ENCODE measurements around the gene TENM4.

The TENM4 gene

DNA sequence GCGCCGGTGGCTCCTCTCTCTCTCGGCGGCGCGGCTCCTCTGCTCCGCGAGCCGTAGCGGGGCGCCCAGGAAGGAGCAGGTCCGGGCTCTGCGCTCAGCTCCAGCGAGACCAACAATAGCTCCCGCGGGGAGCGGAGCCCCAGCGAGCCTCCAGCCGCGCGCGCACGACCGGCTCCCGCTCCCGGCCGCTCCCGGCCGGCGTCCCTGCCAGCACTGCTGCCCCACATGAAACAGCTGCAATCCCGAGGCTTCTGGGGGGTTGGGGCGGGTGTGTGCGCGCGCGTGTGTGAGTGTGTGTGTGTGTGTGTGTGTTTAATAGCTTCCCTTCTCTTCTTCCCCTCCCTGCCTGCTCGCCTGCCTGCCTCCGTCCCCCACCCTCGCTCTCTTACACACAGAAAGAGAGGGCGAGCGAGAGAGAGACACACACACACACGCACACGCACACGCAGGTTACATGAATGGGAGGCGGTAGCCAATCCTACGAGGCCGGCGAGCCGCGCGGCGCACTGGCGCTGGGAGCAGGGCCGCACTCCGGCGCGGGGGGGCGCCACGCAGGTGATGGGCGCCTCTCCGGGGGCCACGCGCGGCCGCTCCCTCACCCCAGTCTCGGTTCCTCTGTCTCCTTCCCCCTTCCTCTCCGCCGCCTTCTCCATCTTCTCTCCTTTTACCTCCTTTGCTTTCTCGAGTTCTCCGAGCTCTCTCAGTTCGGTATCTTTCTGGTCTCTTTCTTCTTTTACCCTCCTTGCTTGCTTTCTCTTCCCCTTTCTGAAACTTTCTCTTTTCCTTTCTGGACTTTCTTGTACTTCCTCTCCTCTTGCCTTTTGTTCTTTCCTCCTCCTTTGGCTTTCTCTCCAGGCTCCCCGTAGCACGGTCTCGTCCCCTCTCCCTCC lies at the start of gene TENM4:
Gene TENM4 (minus strand): TSS at position 460 of the 890 bp plus-strand sequence. CDS start 371,086 bp downstream, outside the sequence.
- DNase-seq: peak; percentile 91

DNA sequence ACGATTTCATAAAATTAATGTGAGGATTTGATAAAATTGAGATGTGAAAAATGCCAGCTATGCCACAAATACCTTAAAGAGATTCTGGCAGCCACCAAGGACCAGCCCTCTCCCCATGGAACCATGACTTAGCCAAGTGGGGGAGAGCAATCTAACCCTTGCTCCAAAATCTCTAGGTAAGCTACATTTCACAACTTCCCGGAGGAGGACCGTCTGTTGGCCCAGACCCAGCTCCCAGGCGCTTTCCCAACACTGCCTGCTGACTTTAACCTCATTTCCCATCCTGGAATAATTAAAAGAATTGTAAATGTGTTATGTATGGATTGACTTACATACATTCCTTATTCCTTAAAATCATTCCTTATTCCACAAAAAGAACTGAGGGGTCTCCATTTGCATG lies 47.5 kb upstream of the TENM4 start:
- DNase-seq: peak; percentile 27

DNA sequence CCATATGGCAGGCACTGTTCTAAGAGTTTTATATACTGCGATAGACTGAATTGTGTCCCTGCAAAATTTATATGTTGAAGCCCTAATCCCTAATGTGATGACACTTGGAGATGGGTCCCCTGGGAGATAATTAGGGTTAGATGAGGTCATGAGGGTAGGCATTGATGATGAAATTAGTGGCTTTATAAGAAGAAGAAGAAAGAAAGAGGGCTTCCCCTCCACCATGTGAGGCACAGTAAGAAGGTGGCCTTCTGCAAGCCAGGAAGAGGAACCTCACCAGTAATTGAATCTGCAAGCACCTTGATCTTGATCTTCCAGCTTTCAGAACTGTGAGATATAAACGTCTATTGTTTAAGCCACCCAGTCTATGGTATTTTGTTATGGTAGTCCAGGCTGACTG lies 46.6 kb upstream of the TENM4 start:
- no peak for DNase-seq

DNA sequence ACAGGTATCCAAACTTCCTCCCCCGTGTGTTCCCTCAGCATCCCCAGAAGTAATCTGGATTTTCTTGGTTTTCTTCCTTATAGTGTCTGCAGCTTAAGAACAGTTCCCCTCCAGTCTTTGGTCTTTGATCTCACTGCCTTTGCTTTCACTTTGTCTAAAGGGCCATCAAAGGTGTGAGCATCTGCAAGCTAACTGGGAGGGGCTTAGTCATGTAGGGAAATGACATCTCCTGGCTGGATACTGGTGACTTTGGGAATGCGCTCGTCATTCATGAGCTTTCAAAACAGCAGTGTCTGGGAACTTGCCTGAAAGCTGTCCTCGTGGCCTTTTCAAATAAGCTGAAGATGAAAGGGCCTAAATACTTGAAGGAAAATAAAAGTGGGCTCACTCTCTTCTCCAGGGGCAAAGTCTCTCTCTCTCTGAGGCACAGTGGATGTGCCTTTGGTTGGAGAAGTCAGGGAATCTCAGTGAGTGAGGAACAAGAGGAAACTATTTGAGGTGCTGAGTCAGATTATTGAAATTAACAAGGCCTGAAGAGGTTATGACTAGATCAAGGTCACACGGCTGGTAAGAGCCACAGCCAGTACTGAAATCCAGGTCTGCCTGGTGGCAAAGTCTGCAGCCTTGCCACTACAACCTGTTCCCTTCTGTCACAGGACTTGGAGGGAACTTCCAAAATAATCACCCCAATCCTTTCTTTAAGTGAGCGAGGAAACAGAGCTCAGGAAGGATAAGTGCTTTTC lies 45.6 kb upstream of the TENM4 start:
- no peak for DNase-seq

DNA sequence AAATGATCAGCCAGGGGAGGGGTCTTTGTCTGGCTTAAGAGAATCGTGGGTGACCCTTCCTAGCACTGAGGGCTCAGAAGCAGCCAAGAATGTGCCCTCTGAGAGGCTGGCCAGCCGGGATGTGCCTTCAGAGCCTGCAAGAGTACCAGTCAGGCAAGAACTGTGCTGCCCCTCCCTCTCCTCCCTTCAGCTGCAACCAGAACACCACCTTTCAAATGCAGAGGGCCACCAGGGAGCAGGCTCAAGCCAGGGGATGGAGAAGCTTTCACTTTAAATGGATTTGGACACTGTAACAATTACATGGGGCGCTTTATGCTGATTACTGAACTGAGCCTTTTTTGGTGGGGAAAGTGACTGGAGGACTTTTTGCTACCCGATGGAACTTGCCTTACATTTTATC lies 44.9 kb upstream of the TENM4 start:
- no peak for DNase-seq

DNA sequence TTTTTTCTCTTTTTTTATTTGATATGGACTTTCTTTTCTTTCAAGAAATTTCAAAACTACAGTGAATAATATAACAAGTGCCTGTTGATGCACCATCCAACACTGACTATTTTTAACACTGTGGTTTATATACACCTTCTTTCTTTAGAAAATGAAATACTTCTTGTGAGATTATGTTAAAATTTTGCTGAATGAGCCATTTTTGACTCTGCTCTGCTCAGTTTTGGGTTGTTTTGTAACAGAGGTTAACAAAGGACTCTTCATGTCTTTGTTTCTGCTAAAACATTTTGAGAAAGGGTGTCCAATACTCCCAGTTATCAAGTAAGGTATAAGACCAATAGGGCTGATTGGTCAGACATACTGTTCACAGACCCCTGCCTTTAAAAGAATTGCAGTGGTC lies 44.0 kb upstream of the TENM4 start:
- no peak for DNase-seq

DNA sequence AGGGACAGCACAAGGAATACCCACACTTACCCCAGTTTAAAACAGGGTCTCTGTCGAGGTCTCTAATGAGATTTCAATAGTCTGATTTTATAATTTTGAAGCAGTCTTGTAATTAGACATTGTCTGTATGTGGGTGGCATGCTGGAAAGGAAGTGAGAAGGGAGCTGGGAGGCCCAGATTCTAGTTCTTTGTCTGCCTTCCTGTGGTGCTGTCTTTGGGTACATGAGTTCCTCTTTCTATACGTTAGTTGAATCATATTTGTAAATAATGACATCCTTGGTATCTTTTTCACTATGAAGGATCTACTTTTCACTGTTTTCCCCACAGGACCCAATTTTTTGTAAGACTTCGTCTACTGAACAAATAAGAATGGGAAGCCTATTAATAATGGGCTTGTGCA lies 42.0 kb upstream of the TENM4 start:
- no peak for DNase-seq

DNA sequence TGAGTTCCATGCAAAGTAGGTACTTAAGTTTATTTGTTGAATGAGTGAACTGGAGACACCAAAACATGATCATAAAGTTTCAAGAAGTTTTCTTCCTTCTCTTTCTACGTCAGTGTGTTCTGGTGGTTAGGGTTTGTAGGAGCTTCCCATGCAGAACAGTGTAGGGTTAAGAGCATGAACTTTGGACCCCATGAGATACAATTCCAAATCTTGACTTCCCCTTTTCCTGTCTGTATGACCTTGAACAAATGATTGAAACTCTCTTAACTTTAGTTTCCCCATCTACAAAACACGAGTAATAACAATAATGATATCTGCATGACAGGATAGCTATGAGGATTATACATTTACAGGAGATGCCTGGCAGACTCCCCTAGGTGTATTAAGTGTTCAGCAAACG lies 41.0 kb upstream of the TENM4 start:
- no peak for DNase-seq

DNA sequence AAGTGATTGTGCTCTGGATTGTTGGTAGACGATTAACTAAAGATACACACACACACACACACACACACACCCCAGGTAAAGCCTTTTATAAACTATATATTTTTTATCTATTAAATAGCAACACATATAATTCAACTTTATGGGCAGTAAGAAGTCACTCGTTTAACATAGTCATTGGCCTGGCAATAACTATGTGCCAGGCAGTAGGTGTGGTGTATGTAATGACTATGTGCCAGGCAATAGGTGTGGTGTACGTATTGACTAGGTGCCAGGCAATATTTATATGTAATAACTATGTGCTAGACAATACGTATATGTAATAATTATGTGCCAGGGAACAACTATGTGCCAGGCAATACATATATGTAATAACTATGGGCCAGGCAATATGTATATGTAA lies 40.0 kb upstream of the TENM4 start:
- DNase-seq: no peak

DNA sequence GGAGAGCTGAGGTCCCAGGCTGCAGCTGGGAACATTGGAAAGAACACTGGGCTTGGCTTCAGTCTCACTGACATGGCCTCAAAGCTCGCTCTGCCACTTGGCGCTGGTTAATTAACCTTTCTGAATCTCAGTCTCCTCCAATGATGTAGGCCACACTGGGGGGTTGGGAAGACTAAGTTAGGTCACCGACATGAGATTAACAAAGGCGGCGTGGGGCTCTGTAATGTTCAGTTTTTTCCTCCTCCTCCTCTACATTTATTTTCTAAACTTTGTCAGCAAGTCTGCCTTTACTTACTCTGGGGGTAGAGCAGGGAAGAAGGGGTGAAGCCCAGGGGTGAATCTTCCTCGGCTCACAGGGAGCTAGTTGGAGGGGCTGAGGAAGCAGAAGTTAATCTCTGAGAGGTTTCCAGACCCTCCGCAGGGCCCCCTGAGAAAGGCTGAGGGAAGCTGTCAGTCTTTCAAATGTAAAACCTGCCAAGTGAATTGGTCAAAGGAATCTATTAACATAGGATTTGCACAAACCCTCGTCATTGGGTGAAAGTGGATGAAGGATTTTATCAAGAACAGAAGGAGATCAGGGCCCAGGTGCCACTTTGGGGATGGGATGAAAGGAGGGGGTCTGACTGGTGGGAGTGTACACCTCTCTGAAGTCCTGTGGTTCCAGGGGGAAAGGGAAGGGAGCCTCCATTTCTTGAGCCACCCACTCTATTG lies 32.1 kb upstream of the TENM4 start:
- DNase-seq: no peak

DNA sequence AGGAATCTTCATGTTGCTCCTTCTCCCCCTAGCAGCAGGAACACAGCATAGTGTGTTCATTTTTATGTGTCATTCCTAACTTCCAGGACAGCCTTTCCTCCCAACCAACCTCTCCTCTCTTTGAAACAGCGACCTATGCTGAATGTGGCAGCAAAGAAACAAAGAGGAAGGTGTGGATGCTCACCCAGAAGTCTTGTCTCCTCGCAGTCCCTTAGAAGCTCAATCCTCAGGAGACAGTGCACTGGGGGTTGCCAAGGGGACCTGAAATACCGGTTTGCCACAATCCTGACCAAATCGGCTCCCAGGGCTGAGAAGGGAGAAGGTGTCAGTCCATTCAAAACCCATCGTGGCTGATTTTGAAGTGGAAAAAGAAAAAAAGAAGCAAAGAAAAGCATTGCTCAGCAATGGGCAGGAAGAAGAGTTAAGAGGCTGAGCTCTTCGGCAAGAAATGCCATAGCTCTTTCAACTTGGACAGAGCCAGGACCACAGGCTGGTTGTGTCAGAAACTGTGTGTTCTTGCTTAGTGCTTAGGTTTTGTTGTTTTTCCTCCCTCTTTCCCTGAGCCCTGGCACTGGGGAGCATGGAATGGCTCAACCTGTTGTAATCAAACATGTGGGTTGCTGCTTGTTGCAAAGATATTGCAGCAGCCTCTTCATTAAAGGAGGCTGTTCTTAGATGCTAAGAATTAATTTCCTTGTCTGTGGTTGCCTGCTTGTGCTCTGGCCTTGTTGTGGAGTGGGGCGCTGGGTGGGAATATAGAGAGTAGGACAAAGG lies 30.4 kb upstream of the TENM4 start:
- DNase-seq: peak; percentile 25

DNA sequence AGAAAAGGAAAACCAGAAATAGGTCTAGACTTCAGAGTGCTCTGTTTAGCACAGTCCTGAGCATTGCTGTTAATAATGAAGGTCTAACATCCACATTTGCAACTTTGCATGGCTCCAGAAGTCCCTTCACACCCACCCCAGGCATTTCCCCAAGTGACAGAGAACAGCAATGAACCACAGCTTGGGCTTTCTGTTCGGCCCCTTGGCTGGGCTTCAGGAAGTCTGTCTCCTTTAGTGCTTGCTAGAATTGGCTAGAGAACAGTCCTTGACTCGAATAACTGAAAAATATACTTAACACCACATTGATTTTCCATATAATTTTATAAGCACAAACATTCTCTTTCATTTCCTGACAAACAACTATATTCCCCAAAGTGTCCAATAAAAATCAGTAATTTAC lies 29.3 kb upstream of the TENM4 start:
- DNase-seq: no peak

DNA sequence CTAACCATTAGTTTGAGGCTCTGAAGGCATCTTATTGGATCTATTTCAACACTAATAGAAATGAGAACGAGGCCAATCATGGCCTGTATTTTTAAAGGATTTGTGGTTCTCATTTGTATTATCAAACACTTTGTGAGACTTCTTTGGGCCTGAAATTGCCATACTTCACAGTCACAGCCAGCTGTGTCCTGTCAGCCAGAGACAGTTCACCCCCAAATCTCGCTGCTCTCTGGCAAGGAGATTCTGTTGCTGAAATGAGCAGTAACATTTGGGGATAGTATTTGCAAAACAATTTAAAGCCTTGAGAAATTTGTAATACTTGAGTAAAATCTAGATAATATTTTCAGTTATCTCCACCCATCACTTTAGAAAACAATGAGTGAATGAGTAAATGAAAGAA lies 26.9 kb upstream of the TENM4 start:
- DNase-seq: no peak

DNA sequence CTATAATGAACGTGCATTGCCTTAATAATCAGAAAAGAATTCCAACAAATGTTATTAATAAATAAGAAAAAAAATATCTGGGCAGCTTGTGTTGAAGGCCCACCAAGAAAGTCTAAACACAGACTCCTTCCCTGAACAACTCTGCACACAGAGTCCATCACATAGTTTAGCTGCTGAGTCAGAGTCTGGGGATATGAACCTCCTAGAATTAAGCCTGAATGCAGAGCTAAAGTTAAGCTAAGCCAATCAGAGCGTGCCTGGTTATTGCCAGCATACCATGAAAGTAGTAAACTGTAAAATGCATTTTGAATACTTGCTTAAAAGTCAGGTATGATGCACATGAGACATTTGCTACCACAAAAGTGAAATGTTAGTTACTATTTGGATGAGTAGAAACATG lies 25.6 kb upstream of the TENM4 start:
- peak; percentile 86 for DNase-seq

DNA sequence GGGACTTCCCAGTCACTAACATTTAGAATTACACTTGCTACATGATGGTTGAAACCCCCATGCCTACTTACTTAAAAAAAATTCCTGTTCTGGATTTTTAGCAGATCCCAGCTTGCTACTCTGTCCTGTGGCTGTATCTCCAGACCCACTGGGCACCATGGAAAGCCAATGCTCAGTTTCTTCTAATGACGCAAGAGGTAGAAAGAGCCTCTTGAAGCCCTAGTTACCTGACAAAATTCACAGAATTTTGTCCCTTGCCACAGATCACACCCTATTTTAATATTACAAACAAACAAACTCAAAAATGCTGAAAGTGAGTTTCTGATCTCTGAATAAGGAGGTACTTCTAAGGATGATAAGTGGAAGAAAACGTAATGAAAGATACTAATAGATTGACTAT lies 24.3 kb upstream of the TENM4 start:
- DNase-seq: no peak

DNA sequence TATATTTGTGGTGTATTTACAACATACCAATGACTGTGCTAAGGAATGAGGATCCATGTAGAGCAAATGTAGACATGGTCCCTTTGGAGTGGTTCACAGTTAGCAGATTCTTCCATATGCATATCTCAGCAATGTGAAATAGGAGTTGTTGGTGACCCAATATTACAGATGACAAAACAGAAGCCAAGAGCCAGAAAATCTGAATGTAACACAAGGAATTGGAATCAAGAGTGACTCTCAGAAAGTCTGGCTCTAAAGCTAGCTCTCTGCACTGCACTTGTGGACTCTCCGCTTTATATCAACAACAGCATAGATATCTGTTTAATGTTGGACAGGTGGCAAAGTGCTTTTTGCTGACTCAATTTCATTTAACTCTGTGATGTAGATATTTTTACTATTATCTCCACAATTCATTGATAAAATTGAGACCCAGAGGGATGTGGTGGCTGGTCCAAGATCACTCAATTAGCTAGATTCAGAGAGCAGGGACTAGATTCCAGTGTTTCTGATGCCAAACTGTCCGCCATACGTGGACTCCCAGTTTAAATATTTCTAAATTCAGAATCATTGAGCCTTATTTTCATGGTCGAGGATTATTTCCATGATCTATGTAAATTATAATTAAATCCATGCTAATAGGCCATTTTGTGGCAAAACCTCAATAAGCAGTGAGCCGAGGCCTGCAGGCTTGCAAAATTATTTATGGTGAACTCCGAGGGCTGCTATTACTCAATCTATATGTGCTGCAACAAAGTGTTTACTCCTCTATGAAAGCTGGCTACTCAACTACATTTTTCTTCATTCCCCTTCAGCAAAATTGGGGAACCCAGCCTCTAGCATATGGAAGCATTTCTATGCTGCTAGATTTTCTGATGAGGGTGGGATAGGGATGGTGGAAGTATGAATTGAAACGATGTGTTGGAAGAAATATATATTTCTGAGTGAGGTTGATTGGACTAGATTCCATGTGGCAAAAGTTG lies 21.1 kb upstream of the TENM4 start:
- no peak for DNase-seq

DNA sequence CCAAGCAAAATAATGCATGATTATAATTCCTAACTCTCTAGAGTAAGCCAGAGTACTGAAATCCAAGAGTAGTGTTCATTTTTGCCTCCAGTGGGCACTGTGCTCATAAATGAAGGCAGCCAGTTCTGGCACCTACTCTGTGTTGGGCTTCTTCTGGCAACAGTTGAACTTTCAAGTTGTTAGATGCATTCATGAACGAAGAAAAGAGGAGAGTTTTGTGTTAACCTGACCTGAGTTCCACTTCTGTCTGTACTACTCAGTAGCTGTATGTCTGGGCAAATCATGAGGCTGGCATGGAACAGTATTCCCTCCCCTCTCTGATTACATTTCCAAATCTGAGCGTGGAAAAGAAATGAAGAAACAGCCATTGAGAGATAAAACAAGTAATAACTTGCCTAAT lies 20.3 kb upstream of the TENM4 start:
- peak; percentile 61 for DNase-seq

DNA sequence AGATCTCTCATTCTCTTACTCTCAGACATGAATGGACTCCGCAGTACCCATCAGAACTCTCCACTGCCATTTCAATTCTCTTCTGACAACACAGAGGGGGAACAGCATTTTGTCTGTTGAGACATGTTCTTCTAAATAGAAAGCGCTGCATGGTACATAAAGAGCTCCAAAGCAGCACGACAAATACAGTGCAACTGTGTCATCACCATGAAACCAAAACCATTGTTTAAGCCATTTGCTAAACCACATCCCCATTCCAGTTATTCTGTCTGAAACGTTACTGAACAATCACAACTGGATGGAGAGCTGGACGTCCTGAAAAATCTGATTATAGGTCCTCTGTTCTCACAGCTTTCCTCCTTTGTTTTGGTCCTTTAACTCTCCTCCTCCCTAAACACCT lies 17.9 kb upstream of the TENM4 start:
- no peak for DNase-seq

DNA sequence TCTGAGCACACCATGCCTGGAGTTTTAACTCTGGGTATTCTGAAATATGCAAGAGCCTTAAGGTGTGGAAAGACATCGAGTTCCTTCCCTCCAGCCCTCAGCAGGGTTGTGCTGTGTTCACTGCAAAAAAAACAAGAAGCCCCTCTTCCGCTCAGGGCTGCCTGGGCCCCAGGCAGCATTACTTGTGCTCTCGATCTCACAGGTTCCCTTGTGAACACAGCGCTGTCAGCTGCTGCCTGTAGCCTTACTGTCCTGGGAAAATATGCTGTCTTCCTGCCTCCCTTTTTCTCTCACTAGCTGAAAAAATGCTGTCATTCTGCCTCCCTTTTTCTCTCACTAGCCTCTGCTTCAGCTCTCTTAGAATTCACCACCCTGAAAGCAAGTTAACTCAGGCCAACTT lies 15.7 kb upstream of the TENM4 start:
- DNase-seq: no peak

DNA sequence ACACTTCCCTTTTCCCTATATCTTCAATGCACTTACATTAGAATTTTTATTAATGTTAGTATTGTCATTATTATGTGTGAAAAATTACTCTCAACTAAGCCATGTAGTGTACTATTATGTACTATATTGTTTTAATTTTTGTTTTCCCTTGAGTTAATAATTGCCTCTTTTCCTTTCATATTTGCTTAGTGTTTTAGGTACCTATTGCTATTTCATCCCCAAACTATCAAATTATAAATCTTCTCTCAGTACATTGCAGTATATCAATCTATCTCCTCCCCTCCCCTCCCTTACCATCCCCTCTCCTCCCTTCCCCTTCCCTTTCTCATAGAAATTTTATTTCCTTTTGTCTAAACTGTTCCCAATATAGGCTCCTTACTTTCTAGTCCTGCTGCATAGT lies 12.8 kb upstream of the TENM4 start:
- DNase-seq: no peak

DNA sequence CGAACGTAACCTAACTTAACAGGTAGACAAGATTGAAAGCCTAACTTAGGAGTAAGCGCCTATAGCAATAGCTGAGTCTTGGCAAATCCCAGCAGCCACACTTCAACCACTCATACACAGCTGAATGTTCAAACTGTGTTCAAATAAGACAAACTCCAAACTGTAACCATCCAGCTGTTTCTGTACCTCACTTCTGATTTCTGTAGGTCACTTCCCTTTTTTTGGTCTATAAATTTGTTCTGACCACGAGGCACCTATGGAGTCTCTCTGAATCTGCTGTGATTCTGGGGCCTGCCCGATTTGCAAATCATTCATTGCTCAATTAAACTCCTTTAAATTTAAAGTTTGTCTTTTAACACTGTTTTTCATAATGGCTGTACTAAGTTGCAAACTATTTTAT lies 8.2 kb upstream of the TENM4 start:
- DNase-seq: no peak
